GM19023 (cell line): ENCODE data around the gene MCC.

Source experiments
- ATAC-seq: cut with Tn5 transposase; IDR thresholded peaks from one replicate; pipeline ENCODE4 v1.9.1; 2021; ENCODE audit warnings: mild to moderate bottlenecking, moderate library complexity; ENCODE audit not compliant: unreplicated experiment

MCC gene

GRCh38 chr5:113182658-113183344, 305.5 kb downstream of the MCC start:
- ATAC-seq = no peak

DNA sequence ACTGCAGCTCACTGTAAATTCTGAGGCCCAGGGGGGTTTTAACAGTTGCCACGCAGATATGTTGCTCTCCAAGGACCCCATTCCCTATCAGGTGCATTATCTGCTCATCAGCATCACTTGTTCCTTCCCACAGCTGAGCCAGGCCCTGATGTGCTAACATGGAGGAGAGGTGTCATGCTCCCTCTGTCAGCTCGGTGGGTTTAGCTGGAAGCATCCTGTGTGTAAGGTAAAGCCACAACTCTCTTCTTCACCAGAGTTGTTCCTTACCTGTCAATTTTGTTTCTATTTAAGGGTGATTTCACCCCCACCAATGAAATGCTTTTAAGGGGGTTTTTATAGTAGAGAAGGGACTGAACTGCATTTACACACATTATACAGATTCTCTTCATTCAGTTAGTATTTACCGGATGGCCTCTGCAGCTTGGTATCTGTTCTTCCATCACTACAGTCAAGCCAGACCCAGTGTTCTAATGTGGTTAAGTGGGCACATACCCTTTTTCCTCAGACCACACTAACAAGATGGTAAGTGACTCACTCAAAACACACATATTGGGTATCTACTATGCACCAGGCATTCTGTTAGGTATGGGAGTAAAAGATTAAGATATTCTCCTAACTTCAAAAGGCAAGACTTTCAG, 306.3 kb downstream of the MCC start:
- no peak for ATAC-seq

- ATAC-seq = no peak
These were observed 306.8 kb downstream of the MCC start for GRCh38 chr5:113181409-113181808.

- ATAC-seq = no peak
These were observed 309.1 kb downstream of the MCC start for GRCh38 chr5:113179156-113179555.

- ATAC-seq = no peak
These were observed 310.0 kb downstream of the MCC start for GRCh38 chr5:113178073-113178779.

GRCh38 chr5:113177225-113177624, 311.0 kb downstream of the MCC start:
- ATAC-seq = no peak

DNA sequence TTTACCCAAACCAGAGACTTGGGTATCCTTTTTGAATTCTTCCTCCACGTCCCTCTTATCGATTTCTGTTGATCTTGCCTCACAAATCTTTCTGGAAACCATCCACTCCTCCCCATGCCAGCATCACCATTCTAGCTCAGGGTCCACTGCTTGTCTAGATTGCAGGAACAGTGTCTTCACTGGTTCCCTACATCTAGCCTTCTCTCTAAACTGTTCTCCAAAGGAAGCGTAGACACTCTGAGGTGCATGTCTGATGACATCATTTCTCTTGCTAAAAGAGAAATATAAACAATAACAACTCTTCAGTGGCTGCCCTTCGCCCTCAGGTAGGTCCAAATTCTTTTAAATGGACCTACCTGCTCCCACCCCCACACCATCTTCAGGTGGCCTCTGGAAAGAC, 311.5 kb downstream of the MCC start:
- no peak for ATAC-seq

- no peak for ATAC-seq
These were observed 312.1 kb downstream of the MCC start for GRCh38 chr5:113176196-113176595.

GRCh38 chr5:113172231-113172826, 315.9 kb downstream of the MCC start:
- peak; percentile 70 for ATAC-seq

DNA sequence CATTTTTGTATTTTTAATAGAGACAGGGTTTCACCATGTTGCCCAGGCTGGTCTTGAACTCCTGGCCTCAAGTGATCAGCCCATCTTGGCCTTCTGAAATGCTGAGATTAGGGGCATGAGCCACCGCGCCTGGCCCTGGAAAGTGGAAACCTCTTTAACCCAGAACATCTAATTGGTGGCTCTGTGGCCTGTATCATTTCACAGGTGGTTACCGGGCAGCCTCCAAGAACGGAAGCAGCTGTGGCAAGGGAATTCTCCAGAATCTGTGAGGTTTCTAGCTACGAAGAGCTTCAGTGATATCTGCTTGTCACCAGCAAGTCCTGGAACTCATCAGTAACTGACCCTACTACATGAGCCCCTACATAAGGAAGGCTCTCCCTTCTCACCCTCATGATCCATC, 316.7 kb downstream of the MCC start:
- ATAC-seq = no peak

- no peak for ATAC-seq
These were observed 317.5 kb downstream of the MCC start for GRCh38 chr5:113170707-113171106.

DNA sequence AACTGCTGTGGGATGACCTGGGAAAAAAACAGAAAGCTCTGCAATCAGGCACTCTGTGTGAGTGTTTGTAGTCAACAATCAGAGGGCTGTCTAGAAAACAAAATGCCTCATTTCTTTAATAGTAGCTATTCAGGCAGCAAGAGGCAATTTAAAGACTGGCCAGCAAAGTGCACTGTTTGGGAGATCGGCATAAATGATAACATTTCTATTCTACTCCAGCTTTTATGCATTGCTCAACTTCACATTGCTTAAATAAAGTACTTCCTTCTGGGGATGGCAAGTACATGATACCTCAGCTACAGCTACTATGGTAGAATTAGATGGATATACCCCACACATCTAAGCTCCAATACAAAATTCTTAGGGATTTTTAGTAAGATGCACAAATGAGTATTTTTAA, 318.5 kb downstream of the MCC start:
- no peak for ATAC-seq

DNA sequence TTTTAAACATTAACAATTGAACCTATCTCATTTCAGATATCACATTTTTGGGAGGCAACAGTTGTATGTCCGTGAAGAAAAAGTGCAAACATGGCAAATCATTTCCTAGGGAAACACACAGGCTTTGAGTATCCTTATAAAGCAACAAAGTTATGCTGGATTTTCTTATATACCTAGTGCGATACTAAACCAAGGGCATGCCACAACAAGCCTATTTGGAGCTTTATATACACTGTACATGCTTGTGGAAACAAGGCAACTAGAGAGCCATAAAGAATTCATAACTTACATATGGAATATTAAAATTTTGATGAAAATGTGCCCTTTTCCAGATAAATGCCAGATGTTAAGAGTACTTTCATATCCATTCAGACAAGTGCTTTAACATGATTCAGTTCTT, 320.3 kb downstream of the MCC start:
- ATAC-seq = no peak

GRCh38 chr5:113166852-113167366, 321.3 kb downstream of the MCC start:
- no peak for ATAC-seq

DNA sequence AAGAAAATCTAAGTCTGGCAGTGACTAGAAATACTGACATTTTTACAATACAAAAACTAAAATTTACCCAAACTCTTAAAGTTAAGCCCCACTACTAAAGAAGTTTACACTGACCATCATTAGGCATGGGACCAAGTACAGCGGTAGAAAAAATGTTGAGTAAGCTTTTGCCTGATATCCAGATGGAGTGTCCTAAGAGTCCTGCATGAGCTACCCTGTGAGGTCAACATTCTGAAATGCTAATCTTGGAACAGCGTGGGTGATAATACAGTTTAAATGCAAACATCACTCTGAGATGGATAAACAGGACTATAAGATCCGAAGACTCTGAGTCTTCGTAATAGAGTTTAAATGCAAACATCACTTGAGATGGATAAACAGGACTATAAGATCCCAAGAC, 322.0 kb downstream of the MCC start:
- ATAC-seq = no peak

DNA sequence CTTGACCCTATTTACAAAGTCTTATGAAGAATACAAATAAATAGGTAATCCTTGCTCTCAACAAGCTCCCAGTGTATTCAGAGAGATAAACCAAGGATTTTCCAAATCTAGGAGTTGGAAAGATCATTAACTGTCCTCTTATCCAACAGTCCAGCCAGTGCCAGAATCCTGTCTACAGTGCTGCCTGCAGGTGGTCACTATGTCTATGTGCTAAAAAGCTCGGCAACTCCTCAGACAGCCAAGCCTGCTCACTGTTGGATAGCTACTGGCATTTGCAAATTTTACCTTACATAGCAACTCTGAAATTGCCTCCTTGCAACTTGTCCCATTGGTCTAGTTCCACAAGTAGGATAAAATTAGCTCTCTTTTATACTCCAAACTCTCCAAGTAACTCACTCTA, 324.2 kb downstream of the MCC start:
- ATAC-seq = no peak

- no peak for ATAC-seq
These were observed 324.9 kb downstream of the MCC start for GRCh38 chr5:113163328-113163727.

- ATAC-seq = no peak
These were observed 325.5 kb downstream of the MCC start for GRCh38 chr5:113162770-113163169.

DNA sequence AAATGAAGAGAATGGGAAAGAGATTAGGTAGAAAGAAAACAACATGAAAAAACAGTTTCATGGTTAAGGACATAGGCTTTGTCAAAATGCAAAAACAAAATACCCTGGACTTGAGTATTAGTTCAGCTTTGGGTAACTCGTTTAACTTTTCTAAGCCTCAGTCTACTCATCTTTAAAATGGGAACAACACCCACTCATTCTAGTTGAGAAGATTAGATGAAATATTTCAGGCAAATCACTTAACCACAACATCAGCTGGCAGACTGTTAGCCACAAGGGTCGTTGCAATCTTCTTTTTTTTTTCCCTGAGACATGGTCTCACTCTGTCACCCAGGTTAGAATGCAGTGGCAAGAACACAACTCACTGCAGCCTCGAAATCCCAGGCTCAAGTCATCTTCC, 326.0 kb downstream of the MCC start:
- no peak for ATAC-seq

GRCh38 chr5:113161806-113162205, 326.4 kb downstream of the MCC start:
- no peak for ATAC-seq

GRCh38 chr5:113157886-113158285, 330.4 kb downstream of the MCC start:
- no peak for ATAC-seq
